Karpas-422 (cell line): ENCODE data around the gene ILF2. TPM values are rescaled to one million over a fixed set of nuclear protein-coding genes. Genes with fewer than 3 reads are reported as not detected.

Source experiments
- DNase-seq: peaks from one replicate; pipeline ENCODE4 v3.0.0-alpha.2; 2015
- H2AFZ ChIP-seq: fragments of 200-600 bp; sonication (generic); 2 replicates; pipeline ENCODE4 v1.6.1; 2014; ENCODE audit warnings: antibody characterized with exemption, low read length, mixed read lengths
- H3K27ac ChIP-seq: fragments of 200-600 bp; sonication (generic); 2 replicates; pipeline ENCODE4 v1.5.1; 2014; ENCODE audit warnings: mild to moderate bottlenecking, low read length, moderate library complexity
- H3K27me3 ChIP-seq: fragments of 200-600 bp; sonication (generic); 2 replicates; pipeline ENCODE4 v1.6.1; 2014; ENCODE audit warnings: low read length, mixed read lengths
- H3K36me3 ChIP-seq: fragments of 200-600 bp; sonication (generic); 2 replicates; pipeline ENCODE4 v1.6.1; 2014; ENCODE audit warnings: low read length, mixed read lengths; ENCODE audit not compliant: insufficient read depth
- H3K4me1 ChIP-seq: fragments of 200-600 bp; sonication (generic); 2 replicates; pipeline ENCODE4 v1.6.1; 2014; ENCODE audit warnings: mild to moderate bottlenecking, low read length, mixed read lengths
- H3K4me2 ChIP-seq: fragments of 200-600 bp; sonication (generic); 2 replicates; pipeline ENCODE4 v1.6.1; 2014; ENCODE audit warnings: low read length, low read depth, mild to moderate bottlenecking; ENCODE audit not compliant: poor library complexity, severe bottlenecking
- H3K4me3 ChIP-seq: fragments of 200-600 bp; sonication (generic); 2 replicates; pipeline ENCODE4 v1.5.1; 2014; ENCODE audit warnings: mild to moderate bottlenecking, antibody characterized with exemption, low read length, mixed read lengths
- H3K79me2 ChIP-seq: fragments of 200-600 bp; sonication (generic); 2 replicates; pipeline ENCODE4 v1.6.1; 2014; ENCODE audit warnings: mild to moderate bottlenecking, low read length, mixed read lengths
- H3K9ac ChIP-seq: fragments of 200-600 bp; sonication (generic); 2 replicates; pipeline ENCODE4 v1.6.0; 2014; ENCODE audit warnings: low read length
- H3K9me2 ChIP-seq: fragments of 200-600 bp; sonication (generic), shearing (Covaris generic); replicated peaks from 2 replicates; pipeline ENCODE4 v1.6.0; 2014; ENCODE audit warnings: mild to moderate bottlenecking, low read length, moderate library complexity; ENCODE audit not compliant: insufficient read depth
- H3K9me3 ChIP-seq: fragments of 300-700, 200-600 bp; sonication (generic); 2 replicates; pipeline ENCODE4 v1.6.1; 2014; ENCODE audit warnings: low read length, mixed read lengths
- H4K20me1 ChIP-seq: fragments of 200-600 bp; sonication (generic); 2 replicates; pipeline ENCODE4 v1.6.1; 2014; ENCODE audit warnings: mild to moderate bottlenecking, antibody characterized with exemption, low read length, low read depth; ENCODE audit not compliant: insufficient read depth
- total RNA-seq: library from RNA; depleted of rRNA; stranded (reverse); fragments of >200 nt; shearing (Covaris generic); gene quantifications from 2 replicates; pipeline ENCODE4 v1.2.3, GENCODE V29; 2014; ENCODE audit warnings: low replicate concordance

ILF2 gene
- total RNA-seq, 1 experiment from 2014 or later, result 178 TPM

- H3K27me3 ChIP-seq, result no peaks in the 10 kb centered on the region
- no peak overlapping the region for H3K27ac ChIP-seq
- no peaks in the 10 kb centered on the region for H3K9me3 ChIP-seq
- DNase-seq, result no peak
- H3K36me3 ChIP-seq, result no peaks in the 10 kb centered on the region
- no peak overlapping the region for H3K4me3 ChIP-seq
- H3K9me2 ChIP-seq, result no peaks in the 10 kb centered on the region
- no peaks in the 10 kb centered on the region for H3K4me1 ChIP-seq
- H2AFZ ChIP-seq, result no peak overlapping the region
- H3K79me2 ChIP-seq, result no peaks in the 10 kb centered on the region
- H4K20me1 ChIP-seq, result no peaks in the 10 kb centered on the region
- H3K4me2 ChIP-seq, result no peak overlapping the region
- H3K9ac ChIP-seq, result no peak overlapping the region
These were observed 14.9 kb upstream of the ILF2 start for GRCh38 chr1:153685544-153686340.

GRCh38 chr1:153684892-153685291 is 14.1 kb upstream of the ILF2 start:
- Histone ChIP-seq H3K9ac (no peak overlapping the region), H3K4me1 (no peaks in the 10 kb centered on the region), H3K27me3 (no peaks in the 10 kb centered on the region), H3K79me2 (no peaks in the 10 kb centered on the region), H4K20me1 (no peaks in the 10 kb centered on the region), H3K36me3 (no peaks in the 10 kb centered on the region), H3K4me3 (no peak overlapping the region), H3K9me3 (no peaks in the 10 kb centered on the region), H3K27ac (no peak overlapping the region), H2AFZ (no peak overlapping the region), H3K9me2 (no peaks in the 10 kb centered on the region), H3K4me2 (no peak overlapping the region)
- no peak for DNase-seq

GRCh38 chr1:153683854-153684253 is 13.1 kb upstream of the ILF2 start:
- Histone ChIP-seq H3K9ac (no peak overlapping the region), H3K36me3 (no peaks in the 10 kb centered on the region), H3K4me1 (no peaks in the 10 kb centered on the region), H3K27ac (no peak overlapping the region), H3K79me2 (no peaks in the 10 kb centered on the region), H3K9me3 (no peaks in the 10 kb centered on the region), H3K27me3 (no peaks in the 10 kb centered on the region), H3K9me2 (no peaks in the 10 kb centered on the region), H2AFZ (no peak overlapping the region), H3K4me3 (no peak overlapping the region), H3K4me2 (no peak overlapping the region), H4K20me1 (no peaks in the 10 kb centered on the region)
- DNase-seq, result no peak

GRCh38 chr1:153682730-153683129 is 11.9 kb upstream of the ILF2 start:
- H3K4me3 ChIP-seq, result no peak overlapping the region
- no peaks in the 10 kb centered on the region for H3K36me3 ChIP-seq
- H4K20me1 ChIP-seq, result no peaks in the 10 kb centered on the region
- H3K27me3 ChIP-seq, result no peaks in the 10 kb centered on the region
- H3K9me3 ChIP-seq, result no peaks in the 10 kb centered on the region
- H3K4me2 ChIP-seq, result no peak overlapping the region
- no peak overlapping the region for H3K27ac ChIP-seq
- no peaks in the 10 kb centered on the region for H3K79me2 ChIP-seq
- no peaks in the 10 kb centered on the region for H3K4me1 ChIP-seq
- H2AFZ ChIP-seq, result no peak overlapping the region
- no peaks in the 10 kb centered on the region for H3K9me2 ChIP-seq
- no peak overlapping the region for H3K9ac ChIP-seq
- DNase-seq, result no peak

- no peaks in the 10 kb centered on the region for H4K20me1 ChIP-seq
- H3K36me3 ChIP-seq, result no peaks in the 10 kb centered on the region
- no peaks in the 10 kb centered on the region for H3K9me2 ChIP-seq
- H3K27me3 ChIP-seq, result no peaks in the 10 kb centered on the region
- H3K9me3 ChIP-seq, result no peaks in the 10 kb centered on the region
- no peak overlapping the region for H3K9ac ChIP-seq
- H3K27ac ChIP-seq, result no peak overlapping the region
- no peak for DNase-seq
- no peak overlapping the region for H3K4me2 ChIP-seq
- H3K79me2 ChIP-seq, result no peaks in the 10 kb centered on the region
- H3K4me3 ChIP-seq, result no peak overlapping the region
- peaks cover 3% of the 10 kb centered on the region; the same call in 1 of the 2 replicates for H3K4me1 ChIP-seq
- H2AFZ ChIP-seq, result no peak overlapping the region
These were observed 9.3 kb upstream of the ILF2 start for GRCh38 chr1:153680120-153680403.

- Histone ChIP-seq H3K27me3 (no peaks in the 10 kb centered on the region), H4K20me1 (no peaks in the 10 kb centered on the region), H3K4me1 (peaks cover 3% of the 10 kb centered on the region; the same call in 1 of the 2 replicates), H3K4me3 (no peak overlapping the region), H3K9me2 (no peaks in the 10 kb centered on the region), H3K79me2 (no peaks in the 10 kb centered on the region), H2AFZ (no peak overlapping the region), H3K4me2 (no peak overlapping the region), H3K36me3 (no peaks in the 10 kb centered on the region), H3K27ac (no peak overlapping the region), H3K9ac (no peak overlapping the region), H3K9me3 (no peaks in the 10 kb centered on the region)
- no peak for DNase-seq
These were observed 8.7 kb upstream of the ILF2 start for GRCh38 chr1:153679337-153680119.

- no peak within 1 kb of the TSS for H3K27ac ChIP-seq
- H3K4me2 ChIP-seq, result peak within 1 kb of the TSS; percentile 32
- H2AFZ ChIP-seq, result peak within 1 kb of the TSS; percentile 61; the same call in 1 of the 2 replicates
- no peaks in the 10 kb centered on the region for H3K79me2 ChIP-seq
- H3K27me3 ChIP-seq, result no peaks in the 10 kb centered on the region
- H3K9me3 ChIP-seq, result no peaks in the 10 kb centered on the region
- H3K9me2 ChIP-seq, result no peaks in the 10 kb centered on the region
- H3K9ac ChIP-seq, result no peak within 1 kb of the TSS
- H3K4me1 ChIP-seq, result peaks cover 3% of the 10 kb centered on the region; the same call in 1 of the 2 replicates
- H3K36me3 ChIP-seq, result no peaks in the 10 kb centered on the region
- DNase-seq, result no peak
- H4K20me1 ChIP-seq, result no peaks in the 10 kb centered on the region
- H3K4me3 ChIP-seq, result no peak within 1 kb of the TSS
These were observed 7.9 kb upstream of the ILF2 start, which contains the start of gene NPR1 for GRCh38 chr1:153678519-153679336. NPR1 (plus strand) TSS chr1:153678688; CDS start chr1:153679109, 421 bp downstream.
